AG04450 (cell line): ENCODE measurements around the gene KIF15. TPM values are rescaled to one million over a fixed set of nuclear protein-coding genes. Genes with fewer than 3 reads are reported as not detected.

Source experiments
- CTCF ChIA-PET: fragments of 300-600, 350-600 bp; formaldehyde crosslinking; extraction: SDS; loops from one replicate; lab custom pipeline; 2022; ENCODE audit warnings: antibody characterized with exemption, inconsistent platforms; lab: Charles Lee
- POLR2A ChIA-PET: fragments of 350-600 bp; formaldehyde crosslinking; extraction: SDS; loops from one replicate; lab custom pipeline; 2021; ENCODE audit warnings: antibody characterized with exemption, inconsistent platforms; lab: Yijun Ruan, JAX
- DNase-seq: peaks from one replicate; pipeline ENCODE4 v3.0.0-alpha.2; 2011; ENCODE audit warnings: low read depth, low spot score
- H3K27ac ChIP-seq: one replicate; pipeline ENCODE4 v1.5.1; 2012; ENCODE audit warnings: low read depth, low read length, control low read depth
- H3K27me3 ChIP-seq: one replicate; pipeline ENCODE4 v1.6.0; 2012; ENCODE audit warnings: low read length; ENCODE audit not compliant: control insufficient read depth, insufficient read depth
- H3K4me3 ChIP-seq: 2 replicates; pipeline ENCODE4 v1.5.1; 2011; ENCODE audit warnings: mild to moderate bottlenecking, low read depth, low read length, control low read depth
- H3K9me3 ChIP-seq: 2 replicates; pipeline ENCODE4 v1.5.1; 2012; ENCODE audit warnings: low read length; ENCODE audit not compliant: control insufficient read depth, insufficient read depth
- polyA plus RNA-seq: library from polyadenylated mRNA; depleted of rRNA; stranded (reverse); fragments of >200 nt; gene quantifications from 2 replicates; pipeline ENCODE4 v1.2.3, GENCODE V29; 2011
- TF ChIP-seq, protein P1 (sequence below): IDR thresholded peaks from 2 replicates; pipeline ENCODE4 v1.5.1; 2011; ENCODE audit warnings: low read depth, low read length, control low read depth, inconsistent platforms

Gene KIF15
- polyA plus RNA-seq, 1 experiment = 3.6 TPM

- Histone ChIP-seq H3K27ac (no peak overlapping the region), H3K4me3 (no peak overlapping the region), H3K9me3 (no peaks in the 10 kb centered on the region; the same call in 1 of the 2 replicates), H3K27me3 (no peaks in the 10 kb centered on the region)
- peak; percentile 13 for DNase-seq
- TF ChIP-seq, protein P1, sequence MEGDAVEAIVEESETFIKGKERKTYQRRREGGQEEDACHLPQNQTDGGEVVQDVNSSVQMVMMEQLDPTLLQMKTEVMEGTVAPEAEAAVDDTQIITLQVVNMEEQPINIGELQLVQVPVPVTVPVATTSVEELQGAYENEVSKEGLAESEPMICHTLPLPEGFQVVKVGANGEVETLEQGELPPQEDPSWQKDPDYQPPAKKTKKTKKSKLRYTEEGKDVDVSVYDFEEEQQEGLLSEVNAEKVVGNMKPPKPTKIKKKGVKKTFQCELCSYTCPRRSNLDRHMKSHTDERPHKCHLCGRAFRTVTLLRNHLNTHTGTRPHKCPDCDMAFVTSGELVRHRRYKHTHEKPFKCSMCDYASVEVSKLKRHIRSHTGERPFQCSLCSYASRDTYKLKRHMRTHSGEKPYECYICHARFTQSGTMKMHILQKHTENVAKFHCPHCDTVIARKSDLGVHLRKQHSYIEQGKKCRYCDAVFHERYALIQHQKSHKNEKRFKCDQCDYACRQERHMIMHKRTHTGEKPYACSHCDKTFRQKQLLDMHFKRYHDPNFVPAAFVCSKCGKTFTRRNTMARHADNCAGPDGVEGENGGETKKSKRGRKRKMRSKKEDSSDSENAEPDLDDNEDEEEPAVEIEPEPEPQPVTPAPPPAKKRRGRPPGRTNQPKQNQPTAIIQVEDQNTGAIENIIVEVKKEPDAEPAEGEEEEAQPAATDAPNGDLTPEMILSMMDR = no peak
- CTCF ChIA-PET = interaction anchor here (1.5 kb wide), 1 partner anchor 88 kb away, joined by 3 read pairs; no protein-coding TSS in a partner anchor
- POLR2A ChIA-PET = interaction anchor here (0.9 kb wide), 1 partner anchor 63 kb away, joined by 10 read pairs; no protein-coding TSS in a partner anchor
These were observed 63.8 kb downstream of the KIF15 start for GRCh38 chr3:44825264-44825925.

DNA sequence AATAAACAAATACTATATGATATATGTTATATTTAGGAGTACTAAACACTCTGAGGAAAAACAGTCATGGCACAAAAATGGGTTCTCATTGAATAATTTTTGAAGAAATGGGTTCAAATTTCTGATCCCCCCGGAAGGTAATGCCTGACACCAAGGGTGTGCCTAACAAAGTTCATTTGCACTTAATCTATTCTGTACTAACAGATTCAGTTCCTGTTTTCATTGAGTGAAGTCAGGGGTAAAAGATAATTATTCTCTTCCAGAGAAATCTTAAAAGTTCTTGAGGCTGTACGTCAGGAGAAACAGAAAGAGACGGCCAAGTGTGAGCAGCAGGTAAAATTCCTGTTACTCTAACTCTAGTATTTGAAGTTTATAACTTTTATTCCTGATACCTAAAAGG, 65.6 kb downstream of the KIF15 start:
- DNase-seq = no peak
- Histone ChIP-seq H3K4me3 (no peak overlapping the region), H3K27ac (no peak overlapping the region), H3K27me3 (no peaks in the 10 kb centered on the region), H3K9me3 (no peaks in the 10 kb centered on the region; the same call in 1 of the 2 replicates)
- TF ChIP-seq, protein P1 = no peak
- ChIA-PET CTCF (interaction anchor here (1.5 kb wide), 1 partner anchor 87 kb away, joined by 3 read pairs; no protein-coding TSS in a partner anchor), POLR2A (no interaction called here)

- Histone ChIP-seq H3K27ac (no peak overlapping the region), H3K27me3 (no peaks in the 10 kb centered on the region), H3K9me3 (no peaks in the 10 kb centered on the region), H3K4me3 (no peak overlapping the region)
- TF ChIP-seq, protein P1 = no peak
- ChIA-PET CTCF (no interaction called here), POLR2A (no interaction called here)
- DNase-seq = no peak
These were observed 69.6 kb downstream of the KIF15 start for GRCh38 chr3:44831232-44831631.

- DNase-seq = no peak
- ChIA-PET POLR2A (no interaction called here), CTCF (no interaction called here)
- Histone ChIP-seq H3K27ac (no peak overlapping the region), H3K9me3 (no peaks in the 10 kb centered on the region; the same call in 1 of the 2 replicates), H3K27me3 (no peaks in the 10 kb centered on the region), H3K4me3 (no peak overlapping the region)
- TF ChIP-seq, protein P1 = no peak
These were observed 70.4 kb downstream of the KIF15 start for GRCh38 chr3:44832032-44832431.

GRCh38 chr3:44832965-44833364, 71.4 kb downstream of the KIF15 start:
- TF ChIP-seq, protein P1 = no peak
- no peak for DNase-seq
- no peaks in the 10 kb centered on the region for H3K27me3 ChIP-seq
- POLR2A ChIA-PET = no interaction called here
- no peak overlapping the region for H3K27ac ChIP-seq
- CTCF ChIA-PET = no interaction called here
- H3K9me3 ChIP-seq = no peaks in the 10 kb centered on the region; the same call in 1 of the 2 replicates
- H3K4me3 ChIP-seq = no peak overlapping the region
